NCI-H526 (cell line): ENCODE data around the gene RGMB.

ENCODE experiments used
- DNase-seq, 2 experiments: peaks; one replicate each; lab custom pipeline; 2025; lab: John Stamatoyannopoulos, UW

RGMB gene

DNA sequence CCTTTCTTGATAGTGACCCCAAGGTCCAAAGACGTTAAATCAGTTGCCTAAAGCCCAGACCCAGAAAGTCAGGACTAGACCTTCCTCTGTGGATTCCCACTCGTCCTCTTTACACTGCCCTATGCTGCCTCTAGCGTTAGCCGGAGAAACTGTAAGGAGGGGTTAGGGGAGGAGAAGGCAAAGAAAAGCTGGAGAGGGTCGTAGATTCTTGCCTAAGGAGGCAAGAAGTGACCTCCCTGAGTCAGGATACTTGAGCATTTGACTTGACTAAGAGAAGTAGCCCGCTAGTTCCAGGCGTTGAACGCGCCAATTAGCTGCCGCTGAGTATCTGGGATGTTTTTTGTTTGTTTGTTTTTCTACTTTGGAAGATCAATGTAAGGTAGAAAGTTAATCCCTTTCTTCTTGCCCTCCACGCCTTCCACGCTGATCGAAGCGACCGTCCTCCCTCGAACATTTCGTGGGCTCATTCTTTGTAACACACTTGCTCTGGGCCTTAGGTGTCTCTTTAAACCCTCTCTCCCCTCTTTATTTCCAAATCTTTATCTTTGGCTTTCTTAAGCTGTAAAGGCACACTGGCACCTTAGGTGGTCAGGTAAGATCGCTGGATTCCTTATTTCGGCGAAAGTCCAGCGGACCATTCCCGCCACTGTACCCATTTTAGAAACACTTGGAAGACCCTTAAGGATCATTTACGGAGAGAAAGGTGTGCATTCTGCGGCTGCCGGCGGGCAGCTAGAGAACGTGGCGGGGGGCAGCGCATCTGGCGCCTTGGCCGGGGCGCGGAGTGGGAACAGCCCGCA, 5.1 kb upstream of the RGMB start:
- DNase-seq = peak; percentile 13 to 57

DNA sequence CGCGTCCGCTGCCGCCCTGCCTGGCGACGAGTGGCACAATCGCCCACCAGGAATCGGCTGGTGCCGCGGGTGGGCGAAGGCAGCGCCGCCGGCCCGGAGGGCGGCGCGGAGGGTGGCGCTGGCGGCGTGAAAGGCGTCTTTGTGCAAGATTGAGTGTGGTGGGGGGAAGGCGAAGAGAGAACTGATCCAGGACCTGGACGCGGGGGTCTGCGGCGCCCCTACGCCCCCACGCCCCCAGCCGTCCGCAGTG, 4.6 kb upstream of the RGMB start:
- DNase-seq = no peak

DNA sequence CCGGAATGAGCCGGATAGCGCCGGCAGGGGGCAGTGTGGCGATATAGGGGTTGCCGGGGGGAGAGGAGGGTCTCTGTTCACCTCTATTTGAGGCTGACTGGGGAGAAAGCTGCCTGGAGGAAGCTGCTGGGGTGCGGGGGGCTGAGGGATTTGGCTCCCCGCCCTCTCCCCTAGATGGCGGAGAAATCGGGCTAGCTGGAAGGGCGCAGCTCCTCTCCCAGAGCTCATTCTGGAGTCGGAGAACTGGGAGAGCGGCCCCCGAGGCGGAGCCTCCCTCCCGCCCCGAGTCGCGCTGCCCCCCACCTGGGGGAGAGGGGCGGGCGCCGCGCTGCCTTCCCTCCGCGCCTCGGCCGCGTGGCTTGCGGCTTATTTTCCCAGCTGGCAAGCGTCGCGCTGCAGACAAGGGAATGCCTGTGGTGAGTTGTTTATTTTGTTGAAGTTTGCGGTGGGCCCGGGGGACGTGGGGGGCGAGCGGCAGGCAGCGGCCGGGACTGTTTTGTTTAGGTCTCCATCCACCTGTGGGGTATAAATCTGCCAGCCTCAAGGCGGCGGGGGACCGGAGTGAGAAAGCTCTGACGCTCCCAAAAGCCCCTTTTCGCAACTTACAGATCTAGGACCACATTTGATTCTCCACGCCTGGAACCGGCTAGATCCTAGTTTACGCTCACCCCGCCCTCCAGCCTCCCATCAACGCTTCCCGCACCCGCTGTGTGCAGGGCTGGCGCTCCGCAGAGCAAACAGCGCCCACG, 4.1 kb upstream of the RGMB start:
- DNase-seq = peak in 1 of 2 experiments; percentile 31

DNA sequence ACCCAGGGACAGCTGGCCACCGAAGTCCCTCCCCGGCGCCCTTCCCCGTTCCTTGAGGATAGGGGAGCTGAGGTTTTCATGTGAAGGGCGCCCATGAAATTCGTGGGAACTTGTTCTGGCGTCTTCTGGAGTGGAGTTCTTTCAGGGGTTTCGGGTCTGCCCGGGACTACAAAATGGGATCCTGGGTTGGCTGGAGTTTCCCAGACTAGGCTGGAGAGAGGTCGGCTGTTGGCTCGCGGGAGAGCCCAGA, 3.6 kb upstream of the RGMB start:
- DNase-seq = no peak

DNA sequence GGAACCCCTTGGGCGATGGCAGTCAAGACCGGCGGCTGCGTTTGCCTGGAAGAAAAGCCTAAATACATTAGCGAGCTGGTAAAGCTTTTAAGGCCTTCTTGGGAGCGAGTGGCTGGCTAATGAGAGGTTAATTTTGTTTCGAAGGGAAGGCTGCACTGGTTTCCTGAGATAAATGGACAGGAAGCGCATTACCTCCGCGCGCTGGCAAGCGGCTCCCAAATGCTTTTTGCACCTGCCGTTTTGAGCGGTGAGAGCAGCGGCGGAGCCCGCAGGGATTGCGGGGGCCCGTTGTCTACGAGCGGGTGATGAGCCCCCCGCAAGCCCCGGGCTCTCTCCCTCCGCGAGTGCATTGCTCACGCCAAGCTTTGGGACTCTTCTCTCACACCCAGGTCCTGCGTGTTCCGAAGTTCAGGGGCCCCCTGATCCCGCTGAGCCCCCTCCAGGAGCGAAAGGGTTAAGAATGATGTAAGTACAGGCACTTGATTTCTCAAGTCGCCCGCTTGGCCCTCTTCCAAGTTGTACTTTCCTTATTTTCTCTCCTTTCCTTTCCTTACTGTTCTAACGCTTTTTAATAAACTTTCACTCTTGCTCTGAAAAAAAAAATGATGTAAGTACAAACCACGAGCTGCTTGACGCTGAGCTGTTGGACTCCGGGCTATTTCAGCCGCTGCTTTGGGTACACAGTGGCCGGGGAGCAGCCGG, 3.1 kb upstream of the RGMB start:
- DNase-seq = peak in 1 of 2 experiments; percentile 47

DNA sequence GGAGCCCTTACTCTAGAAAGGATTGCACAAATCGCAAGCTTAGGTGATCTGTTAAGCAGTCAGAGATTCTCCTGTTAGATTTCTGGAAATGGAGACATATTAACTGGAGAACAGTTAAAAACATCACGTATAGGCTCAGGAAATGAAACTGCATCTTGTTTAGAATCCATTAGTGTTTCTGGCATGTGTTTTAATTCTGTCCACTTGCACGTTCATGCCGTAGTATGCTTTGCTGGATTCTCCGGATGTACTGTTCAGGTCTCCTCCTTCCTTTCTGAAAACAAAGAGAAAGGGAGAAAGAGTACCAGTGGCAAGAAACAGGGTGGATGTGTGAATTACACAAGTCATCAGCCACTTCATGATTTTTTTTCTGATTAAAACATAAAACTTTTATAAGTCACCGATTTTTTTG, 2.5 kb upstream of the RGMB start:
- DNase-seq = no peak

DNA sequence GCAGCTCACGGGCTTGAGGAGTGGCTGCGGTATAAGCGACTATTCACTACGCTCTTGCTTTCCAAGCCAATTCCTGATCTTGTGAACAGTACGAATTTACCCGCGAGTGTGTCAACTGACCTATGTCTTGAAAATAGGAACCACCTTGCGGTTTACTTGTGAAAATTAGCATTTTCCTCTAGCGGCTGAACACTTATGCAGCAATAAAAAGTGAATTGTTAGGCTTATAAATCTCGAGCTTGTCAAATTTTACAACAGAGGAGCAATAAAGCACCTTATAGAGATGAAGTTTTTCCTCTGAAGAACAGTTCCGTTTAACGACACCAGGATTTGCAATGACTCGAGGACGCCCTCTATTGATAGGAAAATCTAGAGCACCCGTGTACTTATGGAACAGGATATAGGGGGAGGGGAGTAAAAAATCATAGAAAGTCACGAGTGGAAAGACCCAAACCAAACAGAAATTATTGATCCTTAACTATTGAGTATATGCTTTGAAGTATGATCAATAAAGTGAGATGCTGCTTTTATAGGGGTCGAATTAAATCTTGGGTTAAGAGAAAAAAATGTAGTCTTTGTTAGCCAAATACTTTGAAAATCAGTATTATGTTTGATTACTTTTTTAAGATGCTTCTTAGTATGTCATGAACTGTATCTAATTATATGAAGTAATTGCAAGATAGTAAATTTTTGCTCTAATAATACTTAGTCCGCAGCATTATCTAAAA, 1.9 kb upstream of the RGMB start:
- DNase-seq = peak; percentile 52 to 83

DNA sequence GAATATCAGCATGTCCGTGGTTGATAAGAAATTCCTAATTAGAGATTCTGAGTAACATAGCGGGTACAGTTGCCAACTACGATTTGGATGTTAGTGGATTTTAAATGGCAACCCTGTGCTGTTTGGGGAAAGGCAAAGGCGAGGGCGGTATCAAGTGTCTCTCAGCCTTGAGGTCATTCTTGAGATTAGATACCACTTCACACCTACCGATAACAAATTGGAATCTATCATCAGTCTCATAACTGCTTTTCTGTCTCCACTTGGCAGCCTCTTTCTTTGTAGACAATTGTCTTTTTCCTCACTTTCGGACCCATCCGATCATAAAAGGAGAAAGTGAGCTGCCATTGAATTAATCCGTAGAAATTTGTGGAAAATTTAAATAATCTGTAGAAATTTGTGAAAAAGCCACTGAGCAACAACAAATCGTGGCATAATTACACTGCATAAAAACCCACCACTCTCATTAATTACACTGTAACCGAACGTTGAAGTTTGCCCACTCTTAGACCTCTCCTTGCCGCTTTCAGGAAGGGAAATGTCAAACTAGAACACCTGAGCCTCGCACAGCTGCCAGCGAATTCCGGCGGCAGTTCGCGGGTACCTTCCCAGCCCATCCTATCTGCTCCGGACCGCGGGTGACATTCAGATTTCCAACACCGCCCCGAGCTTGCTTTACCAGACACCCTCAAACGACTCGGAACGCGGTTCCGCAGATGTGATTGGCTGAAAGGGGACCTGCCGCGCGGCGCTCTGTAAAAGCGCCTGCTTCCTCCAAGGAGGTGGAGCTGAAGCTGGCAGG, 849 bp upstream of the RGMB start:
- DNase-seq = peak; percentile 57 to 71

DNA sequence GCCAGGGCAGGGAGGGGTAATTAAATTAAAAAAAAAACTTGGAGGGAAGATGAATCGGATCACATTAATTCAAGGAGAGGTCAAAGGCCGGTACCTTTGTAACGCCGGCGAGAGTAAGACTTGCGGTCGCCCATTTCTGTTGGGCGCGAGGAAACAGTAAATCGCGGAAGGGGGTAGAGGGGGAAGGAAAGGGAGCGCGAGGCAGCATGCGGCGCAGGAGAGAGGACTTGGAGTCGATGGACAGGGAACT, 324 bp upstream of the RGMB start:
- no peak for DNase-seq

DNA sequence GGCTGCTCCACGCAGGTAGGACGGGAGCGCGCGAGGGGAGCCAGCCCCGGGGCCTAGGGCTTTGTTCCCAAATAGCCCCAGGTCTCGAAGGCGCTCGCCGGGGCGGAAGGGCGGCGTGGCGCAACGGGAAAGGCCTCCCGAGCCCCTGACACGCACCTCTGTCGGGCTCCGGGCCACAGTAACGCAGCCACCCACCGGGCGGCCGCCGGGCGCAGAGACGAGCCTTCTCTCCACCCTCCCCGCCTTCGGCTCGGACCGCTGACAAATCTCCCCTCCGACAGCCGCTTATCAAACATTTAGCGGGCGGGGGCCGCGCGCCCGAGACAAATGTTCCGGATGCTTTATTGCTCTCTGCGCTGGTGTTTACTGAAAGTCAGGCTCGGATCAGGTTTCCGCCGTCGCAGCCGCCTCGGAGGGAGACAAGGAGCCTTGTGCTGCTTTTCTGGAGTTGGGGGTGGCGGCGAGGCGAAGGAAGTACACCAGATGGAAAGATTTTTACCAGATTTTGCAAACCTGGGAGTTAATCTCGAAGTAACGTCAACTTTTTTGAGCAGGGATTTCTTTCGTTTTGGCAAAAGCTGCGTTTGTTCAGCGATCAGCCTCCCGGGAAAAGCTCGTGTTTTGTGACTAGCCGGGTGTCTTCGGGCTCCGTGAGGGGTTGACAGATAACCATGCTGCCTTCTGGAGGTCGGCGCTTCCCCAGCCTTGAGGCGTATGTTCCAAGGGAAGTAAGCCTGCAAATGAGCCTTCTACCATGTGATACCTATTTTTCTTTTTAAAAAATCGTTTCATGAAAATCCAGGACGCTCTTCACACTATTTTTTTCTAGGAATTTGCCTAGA, 950 bp downstream of the RGMB start:
- DNase-seq = peak; percentile 27 to 72

DNA sequence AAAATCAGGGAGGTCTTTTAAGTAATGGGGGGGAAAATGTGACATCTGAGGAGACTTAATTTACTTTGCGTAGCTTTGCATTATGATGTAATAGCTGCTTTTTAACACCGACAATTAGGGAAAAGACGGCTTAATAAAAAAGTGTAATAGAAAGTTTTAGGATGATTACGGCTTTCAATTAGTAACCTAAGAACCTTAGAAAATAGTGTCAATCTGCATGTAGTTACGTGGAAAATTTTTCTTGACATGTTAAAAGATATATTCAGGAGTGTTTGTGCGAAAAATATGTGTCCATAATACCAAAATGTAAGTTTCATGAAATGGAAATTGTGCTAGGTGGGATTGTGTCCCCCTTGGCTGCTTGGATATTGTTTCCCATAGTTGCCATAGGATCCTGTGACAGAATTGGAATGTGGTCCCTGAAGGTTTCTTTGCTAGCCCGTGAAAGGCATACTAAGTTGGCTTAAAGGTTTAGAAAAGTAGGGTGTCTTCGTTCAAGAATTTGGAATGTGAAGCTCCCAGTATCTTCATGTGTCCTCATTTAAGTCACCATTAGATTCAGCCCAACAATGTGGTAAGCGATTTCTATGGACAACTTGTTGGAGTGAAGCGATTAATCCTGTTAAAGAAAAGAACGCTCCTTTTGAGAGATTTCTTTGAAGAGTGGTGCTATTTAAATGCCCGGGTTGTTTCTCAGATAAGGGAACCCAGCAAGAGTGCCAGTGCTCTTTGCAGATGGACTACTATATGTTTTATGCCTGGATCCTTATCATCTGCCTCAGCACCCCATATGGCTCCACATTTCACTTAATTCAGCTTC, 2.0 kb downstream of the RGMB start:
- no peak for DNase-seq

DNA sequence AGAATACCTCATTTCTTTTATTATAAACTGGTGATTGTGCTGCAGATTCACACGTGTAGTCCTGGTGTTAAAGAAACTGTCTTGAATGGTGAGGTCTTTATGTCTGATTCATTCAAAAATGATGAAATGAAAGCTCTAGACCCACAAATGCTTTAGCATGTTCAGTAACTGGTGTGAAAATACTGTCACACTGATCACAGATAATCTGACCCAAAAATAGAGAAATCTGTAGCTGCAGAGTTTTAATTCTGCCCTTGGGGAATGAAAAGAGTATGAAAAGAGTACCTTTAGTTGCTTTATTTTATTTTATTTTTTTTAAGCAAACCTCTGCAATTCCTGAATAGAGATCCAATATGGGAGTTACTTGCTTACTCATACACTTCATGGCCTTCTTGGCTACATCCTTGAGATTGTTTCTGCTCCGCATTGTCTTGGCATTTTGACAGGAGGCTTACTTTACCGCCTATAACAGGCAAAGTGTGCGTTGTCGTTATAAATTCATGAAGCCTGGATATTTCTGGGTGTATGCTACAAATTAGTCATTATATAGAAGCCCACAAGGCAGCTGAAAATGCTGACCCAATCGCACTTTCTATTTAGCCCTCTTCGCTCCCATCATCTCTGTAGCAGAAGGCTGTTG, 2.7 kb downstream of the RGMB start:
- DNase-seq = no peak

DNA sequence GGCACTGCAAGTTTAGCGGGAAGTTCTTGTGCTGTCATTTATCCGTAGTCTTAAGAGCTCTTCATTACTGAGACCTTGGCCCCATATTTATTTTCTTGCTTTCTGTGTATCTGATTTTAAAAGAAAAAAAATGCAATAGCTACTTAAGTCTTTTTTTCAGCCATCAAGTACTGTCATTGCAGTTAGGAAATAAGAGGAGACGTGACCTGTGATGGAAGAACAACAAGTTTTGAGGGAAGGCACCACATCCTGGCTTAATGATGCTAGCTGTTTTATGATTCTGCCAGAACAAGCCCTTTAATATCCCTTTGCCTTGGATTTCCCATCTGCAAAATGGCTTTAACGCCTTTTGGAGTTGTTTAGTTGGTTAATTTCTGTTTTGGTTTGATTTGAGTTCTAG, 3.8 kb downstream of the RGMB start:
- DNase-seq = no peak

DNA sequence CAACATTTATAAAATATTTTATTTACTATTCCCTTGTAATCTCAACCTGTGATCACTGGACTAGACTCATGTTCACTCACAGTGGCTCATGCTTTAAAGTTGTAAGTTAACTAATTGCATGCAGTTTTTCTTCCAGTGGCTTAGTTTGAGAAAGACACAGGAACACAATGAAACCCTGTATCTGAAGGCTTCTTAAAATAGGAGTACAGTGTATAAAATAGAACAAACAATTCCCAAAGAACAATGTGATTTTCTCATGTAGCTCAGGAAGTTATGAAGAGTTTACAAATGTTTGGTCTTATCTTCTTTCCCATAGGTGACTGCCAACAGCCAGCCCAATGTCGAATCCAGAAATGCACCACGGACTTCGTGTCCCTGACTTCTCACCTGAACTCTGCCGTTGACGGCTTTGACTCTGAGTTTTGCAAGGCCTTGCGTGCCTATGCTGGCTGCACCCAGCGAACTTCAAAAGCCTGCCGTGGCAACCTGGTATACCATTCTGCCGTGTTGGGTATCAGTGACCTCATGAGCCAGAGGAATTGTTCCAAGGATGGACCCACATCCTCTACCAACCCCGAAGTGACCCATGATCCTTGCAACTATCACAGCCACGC, 5.9 kb downstream of the RGMB start:
- DNase-seq = no peak

DNA sequence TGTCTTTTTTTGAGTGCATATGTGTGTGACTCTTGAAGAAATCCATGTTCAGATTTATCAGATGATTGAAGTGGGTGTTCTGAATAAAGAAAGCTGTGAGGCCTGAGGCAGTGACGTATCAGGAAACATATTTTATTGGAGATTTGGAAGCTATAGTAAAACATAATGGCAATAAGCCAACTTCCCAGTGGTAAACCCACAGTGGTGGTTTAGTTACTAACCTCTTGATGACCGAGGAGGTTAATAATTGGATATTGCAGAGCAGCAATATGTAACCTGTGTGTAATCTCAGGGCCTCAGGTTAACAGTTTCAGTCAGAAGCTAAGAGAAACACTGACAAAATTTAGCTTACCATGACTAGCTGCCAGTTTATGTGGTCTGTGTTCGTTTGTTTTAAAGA, 6.9 kb downstream of the RGMB start:
- no peak for DNase-seq

DNA sequence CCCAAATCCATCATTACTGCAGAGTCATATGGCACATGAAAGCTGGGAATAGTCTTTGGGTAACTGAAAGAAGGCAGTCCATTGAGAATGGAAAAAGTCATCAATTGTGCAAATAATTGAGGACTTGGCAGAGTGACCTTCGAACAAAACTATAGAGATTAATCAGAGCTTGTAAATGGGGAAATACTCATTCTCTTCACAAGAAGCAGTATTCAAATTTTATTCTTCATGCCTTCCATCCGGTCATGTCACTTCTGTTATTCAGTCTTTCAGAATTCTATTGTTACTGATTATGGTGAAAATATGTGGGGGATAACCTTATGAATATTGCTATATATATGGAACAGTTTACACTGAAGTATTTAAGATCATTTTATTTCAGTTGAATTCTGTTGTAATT, 8.1 kb downstream of the RGMB start:
- no peak for DNase-seq

DNA sequence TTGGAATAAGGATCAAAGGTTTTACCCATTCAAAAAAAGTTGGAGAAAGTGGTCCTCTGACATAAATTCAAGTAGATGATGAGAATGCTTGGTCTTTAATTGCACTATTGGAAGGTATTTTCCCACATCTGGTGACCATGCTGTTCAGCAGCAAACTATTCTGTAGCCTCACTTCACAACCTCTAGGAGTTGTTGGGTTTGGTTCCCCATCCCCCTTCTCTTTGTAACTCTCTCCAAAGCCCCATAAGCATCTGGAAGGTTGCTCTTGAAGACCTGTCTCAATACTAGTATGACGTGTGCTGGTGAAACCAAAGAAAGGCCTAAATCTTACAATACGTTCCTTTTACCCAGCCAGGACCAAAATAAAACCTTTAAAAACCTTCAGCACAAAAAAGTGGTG, 8.5 kb downstream of the RGMB start:
- no peak for DNase-seq

DNA sequence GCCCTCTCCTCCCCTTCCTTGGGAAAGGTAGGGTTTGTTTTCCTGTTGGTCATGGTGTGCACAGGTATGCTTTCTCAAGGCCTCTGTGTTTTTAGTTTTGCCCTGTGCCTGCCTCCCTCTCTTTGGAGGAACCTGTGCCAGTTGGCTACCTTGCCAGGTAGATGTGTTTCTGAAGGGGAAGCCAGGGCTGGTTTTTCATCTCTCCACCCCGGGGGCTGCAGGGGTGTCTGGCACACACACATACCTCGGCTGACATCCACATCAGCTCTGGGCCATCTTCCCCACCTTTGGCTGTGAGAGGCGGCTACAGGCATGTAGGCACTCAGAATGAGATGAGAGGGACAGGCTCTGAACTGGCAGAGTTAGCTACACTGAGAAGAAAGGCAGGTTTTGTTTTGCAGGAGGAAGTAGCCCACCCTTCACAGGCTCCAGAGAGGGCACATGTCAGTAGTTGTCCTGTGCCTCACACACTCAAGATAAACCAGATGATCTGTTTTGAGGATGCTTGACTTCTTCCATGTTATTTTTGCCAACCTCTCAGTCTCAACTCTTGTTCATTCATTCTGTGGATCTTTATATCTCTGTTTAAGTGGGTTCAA, 9.7 kb downstream of the RGMB start:
- DNase-seq = no peak

DNA sequence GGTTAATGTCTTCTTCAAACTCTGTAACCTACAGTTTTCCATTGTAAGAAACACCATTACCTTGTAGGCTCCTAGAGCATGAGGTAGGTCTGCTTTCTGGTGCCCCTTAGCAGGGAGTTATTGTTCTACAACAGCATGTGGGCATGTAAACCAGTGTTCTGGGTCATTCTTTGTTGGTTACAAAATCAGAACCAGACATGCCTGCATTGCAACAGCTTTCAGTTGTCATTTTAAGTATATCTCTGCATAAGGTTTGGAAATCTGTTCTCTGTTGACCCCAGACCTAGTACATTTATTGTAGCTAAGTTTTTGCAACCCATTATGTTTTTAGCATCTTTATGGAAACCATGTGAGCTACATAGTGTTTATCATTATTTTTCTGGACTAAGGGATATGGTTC, 10.9 kb downstream of the RGMB start:
- DNase-seq = no peak
